Occipital lobe (tissue), 2 donors: Measurements from ENCODE around the gene NMT1. TPM values are rescaled to one million over a fixed set of nuclear protein-coding genes. Genes with fewer than 3 reads are reported as not detected.
"Not testable (repeated sequence)": the region's sequence is repeated elsewhere in the genome, so short reads cannot be mapped to it uniquely, and the experiment has no call there.

Source experiments
- DNase-seq: peaks from one replicate; lab custom pipeline; 2025; lab: John Stamatoyannopoulos, UW
- total RNA-seq: library from RNA; depleted of rRNA; stranded (reverse); fragments of >200 nt; gene quantifications from one replicate; pipeline ENCODE4 v1.2.3, GENCODE V29; 2014

The NMT1 gene
- total RNA-seq, 1 donor from 2014 or later, result 27.9 TPM

DNA sequence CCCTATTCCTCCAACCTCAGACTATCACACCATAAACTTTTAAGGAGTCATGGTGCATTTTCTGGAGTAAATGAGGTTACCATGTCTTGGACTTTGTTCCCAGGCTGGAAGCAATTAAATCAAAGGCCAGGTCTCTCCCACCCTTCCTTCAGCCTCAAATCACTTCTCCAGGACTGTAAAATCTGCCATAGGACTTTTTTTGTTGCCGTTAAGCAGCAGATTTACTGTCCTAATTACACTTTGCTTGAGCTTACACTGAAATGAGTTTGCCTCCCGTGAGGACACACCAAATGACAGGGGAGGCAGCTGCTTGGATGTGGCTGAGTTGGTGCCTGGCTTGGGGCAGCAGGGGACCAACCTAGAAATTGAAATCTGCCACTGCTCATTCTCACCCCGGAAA, 24.4 kb upstream of the NMT1 start:
- DNase-seq, result no peak

DNA sequence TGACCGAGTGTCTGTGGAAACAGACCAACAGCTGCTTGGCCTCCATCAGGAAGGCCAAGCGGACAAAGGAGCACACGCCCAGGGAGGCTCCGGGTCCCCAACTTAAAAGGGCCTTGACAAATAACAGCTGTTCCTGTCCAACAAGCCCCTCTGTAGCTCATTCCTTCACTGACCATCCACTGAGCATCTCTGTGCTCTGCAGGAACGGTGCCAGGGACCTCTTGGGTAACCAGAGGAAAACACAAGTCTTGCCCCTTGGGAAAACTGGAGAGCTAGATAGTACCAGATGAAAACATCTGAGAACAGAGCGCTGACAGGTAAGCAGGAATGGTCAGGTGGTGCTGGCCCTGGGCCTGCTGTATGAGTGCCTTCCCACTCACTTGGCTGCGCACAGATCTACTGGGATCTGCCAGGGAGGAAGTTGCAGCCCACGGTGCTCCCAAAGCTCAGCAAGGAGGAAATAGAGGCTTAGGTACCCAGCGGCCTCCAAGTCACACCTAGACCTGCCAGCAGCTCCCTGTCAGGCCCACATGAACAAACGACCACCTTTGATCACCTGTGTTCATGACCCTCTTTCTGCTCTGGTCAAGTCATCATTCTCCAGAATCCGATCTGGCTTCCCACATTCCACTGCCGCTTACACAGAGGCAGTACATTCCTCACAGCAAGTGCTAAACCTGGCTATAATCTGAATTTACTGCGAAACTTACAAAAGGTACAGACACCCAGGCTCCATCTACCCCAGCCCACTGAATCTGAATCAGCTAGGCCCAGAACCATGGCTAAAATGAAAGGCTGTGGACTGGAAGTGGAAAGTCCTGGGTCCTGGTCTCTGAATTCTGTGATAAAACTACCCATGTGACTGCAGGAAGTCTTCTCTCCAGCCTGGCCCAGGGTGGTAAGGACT, 22.1 kb upstream of the NMT1 start:
- DNase-seq, result no peak

DNA sequence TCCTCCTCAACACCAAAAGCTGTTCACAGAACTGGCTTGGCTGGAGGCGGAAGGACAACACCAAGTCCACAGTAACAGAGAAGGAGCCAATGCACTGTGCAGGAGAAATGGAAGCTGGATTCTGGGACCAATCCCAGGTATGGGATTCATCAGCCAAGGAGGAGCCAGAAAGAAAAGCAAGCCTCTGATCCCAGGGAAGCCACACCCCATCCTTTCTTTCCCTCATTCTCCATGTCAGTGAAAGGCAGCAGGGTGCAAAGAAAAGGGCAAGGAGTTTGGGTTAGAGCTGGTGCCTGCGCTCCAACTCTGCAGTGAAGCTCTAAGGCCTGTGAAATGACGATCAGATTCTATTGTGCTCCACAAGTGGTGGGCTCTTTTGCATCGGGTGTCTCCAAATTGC, 20.7 kb upstream of the NMT1 start:
- DNase-seq, result no peak

DNA sequence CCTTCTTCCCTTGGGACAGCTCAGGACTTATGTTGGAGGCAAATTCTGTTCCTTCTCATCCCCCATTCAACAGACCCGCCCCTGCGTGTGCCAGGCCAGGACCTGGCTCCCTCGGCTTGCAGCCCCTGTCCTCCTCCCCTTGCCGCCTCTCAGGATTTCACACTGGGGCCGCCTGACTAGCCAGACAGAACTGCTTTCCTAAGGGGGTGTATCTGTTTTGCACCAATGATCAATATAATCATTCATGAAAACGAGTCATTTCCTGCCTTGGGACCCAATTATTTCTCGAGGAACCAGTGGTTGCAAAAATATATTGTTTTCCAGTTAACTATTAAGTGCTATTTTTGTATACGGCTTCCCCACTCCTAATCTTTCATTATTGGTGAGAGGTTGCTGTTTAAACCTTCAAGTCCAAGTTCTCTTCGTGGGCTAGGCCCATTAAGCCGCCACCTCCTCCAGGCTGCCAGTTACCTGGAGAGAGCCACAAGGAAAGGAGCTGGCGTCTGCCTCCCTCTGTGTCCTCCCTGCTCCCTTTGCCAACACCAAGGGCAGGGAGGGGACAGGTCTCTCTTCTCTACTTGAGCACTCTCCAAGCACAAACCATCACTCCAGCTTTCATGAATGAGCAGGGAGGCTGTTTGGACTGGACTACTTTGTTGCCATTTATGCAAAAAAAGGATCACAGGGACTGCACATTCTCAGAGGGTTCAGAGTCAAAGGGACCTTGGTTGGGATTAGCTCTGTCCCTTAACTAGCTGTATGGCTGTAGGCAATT, 18.6 kb upstream of the NMT1 start:
- no peak for DNase-seq

DNA sequence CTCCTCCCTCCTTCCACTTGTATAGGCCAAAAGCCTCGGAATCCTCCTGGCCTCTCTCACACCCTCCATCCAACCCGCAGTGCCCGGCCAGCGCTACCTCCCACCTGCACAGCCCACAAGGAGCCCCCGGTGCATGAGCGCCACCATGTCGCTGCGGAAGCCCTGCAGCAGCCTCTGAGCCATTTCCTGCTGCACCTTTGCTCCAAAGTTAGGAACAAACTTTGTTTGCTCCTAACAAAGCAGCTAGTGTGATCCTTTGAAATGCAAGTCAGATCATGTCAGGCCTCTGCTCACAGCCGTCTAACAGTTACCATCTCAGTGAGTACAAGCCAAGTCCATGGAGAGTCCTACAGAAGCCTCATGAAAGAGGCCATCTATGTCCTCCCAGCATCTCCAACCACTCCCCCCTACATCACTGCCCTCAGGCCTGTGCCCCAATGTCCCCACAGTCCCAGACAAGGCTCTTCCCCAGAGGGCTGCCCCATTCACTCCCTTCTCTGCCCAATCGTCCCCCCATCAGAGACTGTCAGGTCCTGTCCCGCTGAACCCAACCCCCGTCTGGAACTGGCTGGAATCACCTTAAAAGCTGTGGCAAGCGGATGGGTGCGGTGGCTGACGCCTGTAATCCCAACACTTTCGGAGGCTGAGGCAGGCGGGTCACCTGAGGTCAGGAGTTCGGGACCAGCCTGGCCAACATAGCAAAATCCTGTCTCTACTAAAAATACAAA, 17.1 kb upstream of the NMT1 start:
- DNase-seq, result no peak

DNA sequence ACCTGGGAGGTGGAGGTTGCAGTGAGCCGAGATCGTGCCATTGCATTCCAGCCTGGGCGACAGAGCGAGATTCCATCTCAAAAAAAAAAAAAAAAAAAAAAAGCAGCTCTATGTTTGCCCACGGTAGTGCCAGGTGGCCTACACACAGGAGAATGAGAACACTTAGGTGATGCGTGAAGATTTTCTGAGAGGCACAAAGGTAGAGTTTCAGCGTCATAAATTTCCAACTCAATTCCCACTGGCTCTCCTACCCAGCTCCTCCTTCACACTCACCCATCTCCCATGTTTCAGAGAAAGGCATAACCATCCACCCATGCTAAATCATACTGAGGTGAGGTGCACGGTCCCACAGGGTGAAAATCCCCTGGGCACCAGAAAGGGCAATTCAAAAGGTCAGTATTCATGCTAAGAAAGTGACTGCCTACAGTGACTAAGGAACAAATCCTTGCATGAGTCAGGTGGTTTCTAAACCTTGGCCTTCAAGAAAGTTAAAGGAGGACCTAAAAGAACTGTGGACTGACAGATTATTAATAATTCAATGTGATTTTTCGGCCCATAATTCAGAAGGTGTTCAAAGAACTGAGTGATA, 14.5 kb upstream of the NMT1 start:
- no peak for DNase-seq

DNA sequence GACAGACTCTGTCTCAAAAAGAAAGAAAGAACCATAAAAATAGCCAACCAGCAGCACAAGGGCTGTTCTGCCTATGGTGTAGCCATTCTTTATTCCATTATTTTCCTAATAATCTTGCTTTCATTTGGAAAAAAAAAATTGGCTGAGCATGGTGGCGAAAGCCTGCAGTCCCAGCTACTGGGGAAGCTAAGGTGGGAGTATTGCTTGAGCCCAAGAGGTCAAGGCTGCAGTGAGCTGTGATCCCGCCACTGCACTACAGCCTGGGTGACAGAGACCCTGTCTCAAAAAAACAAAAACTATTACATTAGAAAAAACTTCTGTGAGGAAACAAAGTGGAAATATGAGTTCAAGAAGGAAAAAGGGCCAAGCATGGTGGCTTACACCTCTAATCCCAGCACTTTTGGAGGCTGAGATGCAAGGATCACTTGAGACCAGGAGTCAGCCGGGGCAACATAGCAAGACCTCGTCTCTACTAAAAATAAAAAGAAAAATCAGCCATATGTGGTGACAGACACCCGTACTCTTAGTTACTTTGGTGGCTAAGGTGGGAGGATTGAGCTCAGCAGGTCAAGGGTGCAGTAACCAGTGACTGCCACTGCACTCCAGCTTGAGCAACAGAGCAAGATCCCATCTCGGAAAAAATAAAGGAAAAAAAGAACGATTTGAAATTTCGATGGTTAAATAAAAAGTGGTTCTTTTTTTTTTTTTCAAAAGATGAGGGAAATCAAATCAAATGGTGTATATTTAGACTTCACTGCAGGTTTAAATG, 12.1 kb upstream of the NMT1 start:
- DNase-seq, result no peak

DNA sequence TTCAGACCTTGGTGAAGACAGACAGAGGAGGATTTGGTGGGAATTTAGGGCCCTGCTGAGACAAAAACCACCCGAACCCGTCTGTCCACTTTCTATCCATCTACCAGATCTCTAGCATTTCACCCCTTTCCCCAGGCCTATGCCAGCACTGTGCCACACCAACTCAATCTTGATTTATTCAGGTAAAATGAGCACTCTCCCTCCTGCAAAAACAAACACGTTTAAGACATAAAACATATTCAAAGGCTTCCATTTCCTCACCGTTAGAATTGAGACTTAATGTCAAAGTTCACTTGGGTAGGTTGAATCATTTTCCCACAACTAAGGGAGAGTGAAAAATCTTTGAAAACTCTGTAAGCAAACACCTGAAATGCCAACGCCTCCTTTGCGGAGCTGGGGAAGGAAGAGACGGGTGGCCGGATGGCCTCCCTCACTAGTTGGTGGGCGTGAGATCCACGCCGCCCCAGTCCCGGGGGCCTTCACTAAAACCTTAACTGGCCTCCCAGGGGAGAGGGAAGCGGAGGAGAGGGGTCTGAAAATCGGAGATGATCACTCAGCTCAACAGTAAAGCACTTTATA, 10.5 kb upstream of the NMT1 start:
- no peak for DNase-seq

DNA sequence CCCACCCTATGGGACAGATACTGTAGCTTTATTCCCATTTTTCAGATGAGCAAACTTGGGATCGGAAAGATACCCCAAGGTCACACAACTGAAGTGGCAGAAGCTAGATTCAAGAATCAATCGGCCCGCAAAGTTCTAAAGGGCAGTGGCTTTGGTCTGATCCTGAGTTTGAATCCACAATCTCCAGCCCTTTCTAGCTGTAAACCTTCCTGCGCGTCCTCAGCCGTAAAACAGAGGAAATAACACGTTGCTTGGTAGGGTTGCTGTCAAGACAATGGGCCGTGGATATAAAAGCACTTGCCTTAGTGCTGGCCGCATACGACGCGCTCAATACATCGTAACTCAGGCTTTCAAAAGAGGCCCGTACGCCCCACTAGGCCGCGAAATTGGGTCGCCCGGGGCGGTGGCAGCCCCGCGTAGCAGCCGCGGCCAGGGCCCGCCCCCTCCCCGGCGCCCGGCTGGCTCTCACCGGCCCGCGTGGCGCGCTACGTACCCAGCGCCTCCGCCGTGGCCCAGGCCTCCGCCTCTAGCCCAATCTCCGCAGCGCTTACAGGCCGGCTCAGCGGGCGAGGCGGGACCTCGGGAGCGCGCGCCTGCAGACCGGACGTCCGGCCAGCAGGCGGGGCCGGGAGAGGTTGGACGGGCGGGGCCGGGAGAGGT, 9.9 kb upstream of the NMT1 start, which contains the start of gene DCAKD:
DCAKD (minus strand) TSS at position 573 of the 660 bp plus-strand sequence. CDS start 16,747 bp downstream, outside the sequence.
- DNase-seq, result peak; percentile 92

DNA sequence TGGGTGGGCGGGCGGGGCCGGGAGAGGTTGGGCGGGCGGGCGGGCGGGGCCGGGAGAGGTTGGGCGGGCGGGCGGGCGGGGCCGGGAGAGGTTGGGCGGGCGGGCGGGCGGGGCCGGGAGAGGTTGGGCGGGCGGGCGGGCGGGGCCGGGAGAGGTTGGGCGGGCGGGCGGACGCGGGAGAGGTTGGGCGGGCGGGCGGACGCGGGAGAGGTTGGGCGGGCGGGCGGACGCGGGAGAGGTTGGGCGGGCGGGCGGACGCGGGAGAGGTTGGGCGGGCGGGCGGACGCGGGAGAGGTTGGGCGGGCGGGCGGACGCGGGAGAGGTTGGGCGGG, 9.4 kb upstream of the NMT1 start:
- not testable (repeated sequence) for DNase-seq

DNA sequence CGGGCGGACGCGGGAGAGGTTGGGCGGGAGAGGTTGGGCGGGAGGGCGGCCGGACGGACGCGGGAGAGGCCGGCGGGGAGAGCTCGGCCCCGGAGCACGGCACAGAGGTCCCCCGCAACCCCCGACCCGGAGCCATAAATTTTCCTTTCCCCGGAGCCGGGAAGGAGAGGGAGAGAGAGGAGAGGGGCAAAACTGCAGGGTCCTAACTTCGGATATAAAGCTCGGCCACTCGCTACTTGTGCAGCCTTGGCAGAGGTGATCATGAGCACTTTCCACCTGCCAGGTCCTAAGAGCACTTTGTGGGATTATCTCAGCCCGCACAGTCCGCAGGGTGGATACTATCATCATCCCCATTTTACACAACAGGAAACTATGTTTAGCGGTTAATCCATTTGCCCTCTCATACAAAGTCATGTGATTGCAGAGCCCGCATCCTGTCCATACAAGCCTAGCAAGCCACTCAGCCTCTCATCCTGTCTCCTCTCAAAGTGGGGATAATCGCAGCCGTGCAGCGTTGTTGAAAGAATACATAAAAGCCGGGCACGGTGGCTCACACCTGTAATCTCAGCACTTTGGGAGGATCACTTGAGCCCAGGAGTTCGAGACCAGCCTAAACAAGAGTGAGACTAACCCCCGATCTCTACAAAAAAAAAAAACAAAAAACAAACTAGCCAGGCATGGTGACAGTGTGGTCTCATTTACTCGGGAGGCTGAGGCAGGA, 8.9 kb upstream of the NMT1 start:
- DNase-seq, result no peak

DNA sequence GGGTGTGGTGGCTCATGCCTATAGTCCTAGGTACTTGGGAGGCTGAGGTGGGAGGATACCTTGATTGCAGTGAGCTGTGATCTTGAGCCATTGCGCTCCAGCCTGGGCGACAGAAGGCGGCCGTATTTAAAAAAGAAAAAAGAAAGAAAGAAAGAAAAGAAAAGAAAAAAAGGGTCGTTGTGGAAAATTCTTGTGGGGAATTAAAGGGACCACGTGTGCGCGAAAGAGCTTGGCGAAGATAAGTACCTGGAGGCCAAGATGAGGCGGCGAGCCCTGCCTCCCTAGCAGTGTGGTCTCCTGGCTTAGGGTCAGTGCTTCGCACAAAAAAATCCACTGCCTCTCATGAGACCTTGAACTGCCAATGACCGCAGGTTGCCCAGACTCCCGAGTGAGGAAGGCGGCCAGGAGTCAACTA, 728 bp upstream of the NMT1 start:
- DNase-seq, result no peak

DNA sequence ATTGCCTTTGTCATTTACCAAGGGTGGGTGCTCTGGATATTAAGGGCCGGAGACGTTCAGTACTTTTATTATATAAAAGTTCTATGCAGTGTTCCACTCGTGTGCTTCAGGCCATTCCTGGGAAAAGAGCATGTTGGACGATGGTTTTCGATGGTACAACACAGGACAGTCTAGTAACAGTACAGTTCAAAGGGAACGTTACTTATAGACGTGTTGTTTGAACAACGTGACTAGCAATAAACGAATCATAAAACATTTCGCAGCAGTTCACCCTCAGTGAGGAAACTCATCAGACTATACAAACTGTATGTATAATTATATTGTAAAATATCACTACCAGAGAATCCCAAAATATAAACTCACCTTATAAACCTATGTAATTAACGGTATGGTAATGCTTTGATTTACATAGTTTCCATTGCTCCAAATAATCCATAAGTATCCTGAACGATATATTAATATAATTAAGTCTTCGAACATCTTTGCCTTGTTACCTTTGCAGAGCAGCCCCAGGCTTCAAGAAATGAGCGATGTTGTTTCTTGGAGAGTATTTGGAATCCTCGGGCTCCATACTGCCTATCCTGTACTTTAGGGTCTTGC, 589 bp downstream of the NMT1 start:
- DNase-seq, result no peak

DNA sequence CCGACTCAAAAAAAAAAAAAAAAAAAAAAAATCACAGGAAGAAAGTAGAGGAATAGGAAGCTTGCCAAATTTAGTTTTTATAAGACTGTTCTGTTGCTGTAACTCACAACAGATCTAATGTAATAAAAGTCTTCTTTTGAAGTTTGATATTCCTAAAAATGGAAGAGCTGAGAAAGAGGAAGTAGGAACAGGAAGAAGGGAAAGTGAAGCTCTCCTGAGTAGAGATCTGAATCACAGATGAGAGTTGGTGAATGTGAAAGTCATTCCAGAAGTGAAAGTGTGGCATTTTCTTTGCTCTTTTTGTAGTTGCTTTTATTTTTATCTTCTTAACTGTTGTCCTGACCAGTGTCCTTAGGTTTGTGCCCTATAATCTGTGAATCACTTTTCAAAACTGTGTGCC, 2.1 kb downstream of the NMT1 start:
- no peak for DNase-seq

DNA sequence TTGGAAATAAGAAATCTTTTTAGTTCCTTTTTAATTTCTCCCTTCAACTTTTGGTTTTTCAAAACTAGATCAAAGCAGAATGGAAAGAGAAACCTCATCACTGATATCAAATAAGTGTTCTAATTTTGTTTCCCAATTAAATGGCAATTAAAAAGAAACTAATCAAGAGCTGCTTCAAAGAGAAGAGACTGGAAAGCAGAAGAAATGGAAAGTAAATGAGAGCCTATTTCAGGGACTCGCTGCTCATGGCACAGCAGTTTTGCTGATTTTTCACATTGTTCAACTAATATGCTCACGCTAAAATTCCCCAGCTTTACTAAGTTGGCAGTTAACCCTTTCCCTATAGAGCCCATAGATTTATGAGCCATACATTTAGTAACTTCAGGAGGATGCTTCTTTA, 6.5 kb downstream of the NMT1 start:
- no peak for DNase-seq

DNA sequence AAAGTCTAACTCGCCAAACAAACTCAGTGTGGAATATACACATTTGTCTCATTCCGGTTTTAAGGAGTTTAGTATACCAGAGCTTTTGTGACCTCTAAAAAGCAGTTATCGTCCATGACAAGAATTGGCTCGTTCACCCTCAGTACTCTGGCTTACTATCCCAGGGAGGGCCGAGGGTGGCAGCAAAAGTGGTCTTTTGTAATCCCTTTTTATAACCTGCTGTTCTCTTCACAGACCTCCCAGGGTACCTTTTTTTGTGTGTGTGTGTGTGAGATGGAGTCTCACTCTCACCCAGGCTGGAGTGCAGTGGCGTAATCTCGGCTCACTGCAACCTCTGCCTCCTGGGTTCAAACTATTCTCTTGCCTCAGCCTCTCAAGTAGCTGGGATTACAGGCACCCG, 8.9 kb downstream of the NMT1 start:
- no peak for DNase-seq

DNA sequence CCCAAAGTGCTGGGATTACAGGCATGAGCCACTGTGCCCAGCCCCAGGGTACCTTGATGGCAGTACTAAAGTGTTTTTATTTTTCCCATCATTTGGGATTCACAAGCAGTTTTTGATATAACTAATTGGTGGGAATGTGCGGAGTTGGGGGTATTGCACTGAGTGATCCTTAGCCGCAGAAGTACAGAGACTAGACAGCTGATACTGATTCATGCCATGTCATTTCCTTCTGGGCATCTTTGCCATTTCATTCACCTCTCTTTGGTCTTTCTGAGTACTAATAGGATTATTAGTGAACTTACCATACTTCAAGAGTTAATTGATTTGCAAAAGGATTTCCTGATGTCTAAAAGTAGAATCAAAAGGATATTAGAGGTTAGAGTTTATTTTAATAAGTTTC, 9.7 kb downstream of the NMT1 start:
- DNase-seq, result no peak

DNA sequence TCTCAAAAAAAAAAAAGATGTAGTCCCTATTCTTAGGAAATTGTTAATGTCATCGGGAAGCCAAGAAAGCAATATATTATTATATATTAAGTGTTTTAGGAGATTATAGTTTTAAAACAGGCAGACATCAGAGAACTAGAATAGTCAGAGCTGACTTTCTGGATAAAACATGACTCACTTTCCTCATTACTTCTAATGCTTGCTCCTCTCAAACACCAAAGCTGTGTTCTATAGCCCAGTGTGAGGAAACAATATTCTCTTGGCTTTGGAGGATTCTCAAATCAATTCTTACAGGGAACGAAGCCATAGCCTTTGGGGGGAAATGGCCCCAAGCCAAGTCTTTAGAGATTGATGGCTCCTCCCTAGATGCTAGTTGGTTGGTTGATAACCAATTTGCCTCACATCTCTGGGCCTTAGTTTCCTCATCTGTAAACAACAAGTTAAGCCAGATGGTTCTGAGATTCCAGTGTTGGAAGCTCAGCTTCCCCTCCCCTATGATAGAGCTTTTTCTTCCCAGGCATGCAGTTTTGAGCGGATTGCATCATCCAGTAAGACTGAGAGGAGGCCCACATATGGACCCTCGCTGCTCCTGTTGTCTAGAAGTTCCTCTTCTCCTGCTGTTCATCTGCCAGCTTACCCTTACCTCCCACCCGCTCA, 12.4 kb downstream of the NMT1 start:
- no peak for DNase-seq
